GM23338 (cell line): ENCODE results near the gene ZNF212.

Experiments used
- CREB1 ChIP-seq: fragments of 250-450 bp; sonication (Bioruptor Pico); IDR thresholded peaks from 2 replicates; pipeline ENCODE4 v1.5.0; 2020; ENCODE audit warnings: low read depth, mild to moderate bottlenecking, moderate library complexity
- CTCF ChIP-seq, 2 experiments: fragments of 200-600 bp in 1 of 2; sonication (generic) in 1 of 2; conservative IDR thresholded peaks; 2 replicates each; pipeline versions ENCODE4 v1.5.1 to v1.6.1; 2016 to 2017; ENCODE audit warnings: antibody characterized with exemption in 2 of 2, low read depth in 2 of 2, mild to moderate bottlenecking in 2 of 2, moderate library complexity in 1 of 2
- EZH2 ChIP-seq: fragments of 200-600 bp; sonication (generic); IDR thresholded peaks from one replicate; pipeline ENCODE4 v1.8.0; 2017; ENCODE audit warnings: antibody characterized with exemption, mild to moderate bottlenecking, low read depth; ENCODE audit not compliant: unreplicated experiment
- EZH2phosphoT487 ChIP-seq: fragments of 200-600 bp; sonication (generic); IDR thresholded peaks from one replicate; pipeline ENCODE4 v1.8.1; 2018; ENCODE audit warnings: antibody characterized with exemption; ENCODE audit not compliant: unreplicated experiment
- NANOG ChIP-seq: IDR thresholded peaks from 2 replicates; pipeline ENCODE4 v1.6.1; 2016; ENCODE audit warnings: antibody characterized with exemption, borderline replicate concordance
- POLR2AphosphoS5 ChIP-seq: IDR thresholded peaks from 2 replicates; pipeline ENCODE4 v1.6.1; 2016; ENCODE audit warnings: antibody characterized with exemption, low read depth
- REST ChIP-seq: IDR thresholded peaks from one replicate; pipeline ENCODE4 v1.6.1; 2018; ENCODE audit warnings: antibody characterized with exemption; ENCODE audit not compliant: unreplicated experiment
- ZNF114 ChIP-seq: fragments of 250-450 bp; sonication (Bioruptor Pico); IDR thresholded peaks from 2 replicates; pipeline ENCODE4 v1.5.0; 2020; ENCODE audit warnings: mild to moderate bottlenecking, moderate library complexity
- ZNF462 ChIP-seq: fragments of 250-450 bp; sonication (Bioruptor Pico); IDR thresholded peaks from 2 replicates; pipeline ENCODE4 v1.5.0; 2020; ENCODE audit warnings: mild to moderate bottlenecking, moderate library complexity

GRCh38 chr7:149278396-149278795 lies 38.9 kb downstream of the ZNF212 start:
- TF ChIP-seq CTCF (conservative IDR thresholded peaks at IDR 0.05; ENCODE audit: low read depth in 2 of 2) (no peak), EZH2 (no peak), REST (no peak), EZH2phosphoT487 (no peak), CREB1 (CRISPR knock-in tag) (no peak), POLR2AphosphoS5 (no peak), NANOG (no peak), ZNF462 (CRISPR knock-in tag) (no peak), ZNF114 (CRISPR knock-in tag) (no peak)
